Rectal smooth muscle tissue (tissue), 1 donor: ENCODE results near the gene GRM2.

Source experiments
- H3K27ac ChIP-seq: one replicate; pipeline ENCODE4 v1.7.0; 2013; ENCODE audit warnings: low read depth, low read length, inconsistent platforms
- H3K27me3 ChIP-seq: one replicate; pipeline ENCODE4 v1.7.0; 2013; ENCODE audit warnings: low read length; ENCODE audit not compliant: control insufficient read depth, insufficient read depth
- H3K36me3 ChIP-seq: one replicate; pipeline ENCODE4 v1.7.0; 2013; ENCODE audit warnings: low read length; ENCODE audit not compliant: control insufficient read depth, insufficient read depth
- H3K4me1 ChIP-seq: one replicate; pipeline ENCODE4 v1.7.0; 2013; ENCODE audit warnings: low read length; ENCODE audit not compliant: control insufficient read depth, insufficient read depth
- H3K4me3 ChIP-seq: one replicate; pipeline ENCODE4 v1.7.0; 2013; ENCODE audit warnings: low read length
- H3K9ac ChIP-seq: one replicate; pipeline ENCODE4 v1.7.0; 2013; ENCODE audit warnings: low read length

GRM2 gene

GRCh38 chr3:51706788-51707731 lies at the start of gene GRM2:
Gene GRM2, plus strand, starts transcription at chr3:51707068. Its CDS starts 1,916 bp downstream, at chr3:51708984.
- no peaks in the 10 kb centered on the region for H3K4me1 ChIP-seq
- H3K27ac ChIP-seq = no peak within 1 kb of the TSS
- no peaks in the 10 kb centered on the region for H3K27me3 ChIP-seq
- H3K36me3 ChIP-seq = peaks cover 11% of the 10 kb centered on the region
- no peak within 1 kb of the TSS for H3K9ac ChIP-seq
- no peak within 1 kb of the TSS for H3K4me3 ChIP-seq

GRCh38 chr3:51657234-51657633 lies 49.6 kb upstream of the GRM2 start:
- H3K36me3 ChIP-seq = peaks cover 12% of the 10 kb centered on the region
- no peak overlapping the region for H3K27ac ChIP-seq
- H3K9ac ChIP-seq = no peak overlapping the region
- H3K27me3 ChIP-seq = no peaks in the 10 kb centered on the region
- no peaks in the 10 kb centered on the region for H3K4me1 ChIP-seq
- no peak overlapping the region for H3K4me3 ChIP-seq

GRCh38 chr3:51659942-51660341 lies 46.9 kb upstream of the GRM2 start:
- Histone ChIP-seq H3K4me3 (no peak overlapping the region), H3K36me3 (peaks cover 21% of the 10 kb centered on the region), H3K27me3 (no peaks in the 10 kb centered on the region), H3K9ac (no peak overlapping the region), H3K27ac (no peak overlapping the region), H3K4me1 (no peaks in the 10 kb centered on the region)

GRCh38 chr3:51662456-51662855 lies 44.4 kb upstream of the GRM2 start:
- Histone ChIP-seq H3K4me1 (no peaks in the 10 kb centered on the region), H3K4me3 (no peak overlapping the region), H3K9ac (no peak overlapping the region), H3K27me3 (no peaks in the 10 kb centered on the region), H3K36me3 (peaks cover 12% of the 10 kb centered on the region), H3K27ac (no peak overlapping the region)

- H3K27ac ChIP-seq = no peak overlapping the region
- no peak overlapping the region for H3K9ac ChIP-seq
Observed at GRCh38 chr3:51668756-51669155, 38.1 kb upstream of the GRM2 start.

GRCh38 chr3:51669241-51670052 lies 37.4 kb upstream of the GRM2 start:
- H3K36me3 ChIP-seq = no peaks in the 10 kb centered on the region
- peaks cover 11% of the 10 kb centered on the region for H3K4me1 ChIP-seq
- H3K27me3 ChIP-seq = no peaks in the 10 kb centered on the region
- H3K27ac ChIP-seq = no peak overlapping the region
- no peak overlapping the region for H3K9ac ChIP-seq
- H3K4me3 ChIP-seq = no peak overlapping the region

More at GRCh38 chr3:51668756-51669155, 38.1 kb upstream of the GRM2 start:
- Histone ChIP-seq H3K36me3 (no peaks in the 10 kb centered on the region), H3K4me3 (no peak overlapping the region), H3K27me3 (no peaks in the 10 kb centered on the region), H3K4me1 (peaks cover 11% of the 10 kb centered on the region)

GRCh38 chr3:51670053-51670822 lies 36.6 kb upstream of the GRM2 start:
- Histone ChIP-seq H3K9ac (no peak overlapping the region), H3K27me3 (no peaks in the 10 kb centered on the region), H3K36me3 (peaks cover 4% of the 10 kb centered on the region), H3K4me3 (peak overlapping the region; percentile 90), H3K27ac (peak overlapping the region; percentile 66), H3K4me1 (peaks cover 11% of the 10 kb centered on the region)

- Histone ChIP-seq H3K4me1 (peaks cover 11% of the 10 kb centered on the region), H3K27me3 (no peaks in the 10 kb centered on the region), H3K9ac (peak within 1 kb of the TSS; percentile 64), H3K36me3 (peaks cover 5% of the 10 kb centered on the region), H3K27ac (peak within 1 kb of the TSS; percentile 85), H3K4me3 (peak within 1 kb of the TSS; percentile 90)
Observed at GRCh38 chr3:51670823-51671733, 35.8 kb upstream of the GRM2 start, which contains the start of gene TEX264. Gene TEX264, plus strand, starts transcription at chr3:51671252. Its CDS starts 3,053 bp downstream, at chr3:51674305.

- H3K4me1 ChIP-seq = peaks cover 11% of the 10 kb centered on the region
- H3K27ac ChIP-seq = peak overlapping the region; percentile 85
- H3K4me3 ChIP-seq = peak overlapping the region; percentile 90
- peaks cover 5% of the 10 kb centered on the region for H3K36me3 ChIP-seq
- no peaks in the 10 kb centered on the region for H3K27me3 ChIP-seq
- H3K9ac ChIP-seq = peak overlapping the region; percentile 64
Observed at GRCh38 chr3:51671734-51672475, 35.0 kb upstream of the GRM2 start.

- H3K4me3 ChIP-seq = no peak overlapping the region
Observed at GRCh38 chr3:51673181-51673801, 33.6 kb upstream of the GRM2 start.

More at GRCh38 chr3:51673181-51673801, 33.6 kb upstream of the GRM2 start:
- Histone ChIP-seq H3K4me1 (peaks cover 11% of the 10 kb centered on the region), H3K27ac (no peak overlapping the region), H3K27me3 (no peaks in the 10 kb centered on the region), H3K36me3 (peaks cover 5% of the 10 kb centered on the region), H3K9ac (no peak overlapping the region)
